Mammary epithelial cell (primary cell): ENCODE data around the gene FMNL2.

Source experiments
- EZH2 ChIP-seq: IDR thresholded peaks from 2 replicates; pipeline ENCODE4 v1.6.1; 2012; ENCODE audit warnings: low read length, inconsistent platforms, borderline replicate concordance
- TF ChIP-seq, protein P1 (sequence below), 2 donors: IDR thresholded peaks in 1 of 2; conservative IDR thresholded peaks in 1 of 2; 2 replicates each; pipeline ENCODE4 v1.5.1; 2011 to 2012; ENCODE audit warnings: inconsistent platforms in 2 of 2, low read length in 2 of 2, mild to moderate bottlenecking in 2 of 2, control low read depth in 1 of 2, low read depth in 1 of 2; ENCODE audit not compliant: insufficient read depth in 1 of 2; ENCODE audit errors: extremely low read depth in 1 of 2

GRCh38 chr2:152297715-152298114 is 37.3 kb upstream of the FMNL2 start:
- TF ChIP-seq, protein P1, sequence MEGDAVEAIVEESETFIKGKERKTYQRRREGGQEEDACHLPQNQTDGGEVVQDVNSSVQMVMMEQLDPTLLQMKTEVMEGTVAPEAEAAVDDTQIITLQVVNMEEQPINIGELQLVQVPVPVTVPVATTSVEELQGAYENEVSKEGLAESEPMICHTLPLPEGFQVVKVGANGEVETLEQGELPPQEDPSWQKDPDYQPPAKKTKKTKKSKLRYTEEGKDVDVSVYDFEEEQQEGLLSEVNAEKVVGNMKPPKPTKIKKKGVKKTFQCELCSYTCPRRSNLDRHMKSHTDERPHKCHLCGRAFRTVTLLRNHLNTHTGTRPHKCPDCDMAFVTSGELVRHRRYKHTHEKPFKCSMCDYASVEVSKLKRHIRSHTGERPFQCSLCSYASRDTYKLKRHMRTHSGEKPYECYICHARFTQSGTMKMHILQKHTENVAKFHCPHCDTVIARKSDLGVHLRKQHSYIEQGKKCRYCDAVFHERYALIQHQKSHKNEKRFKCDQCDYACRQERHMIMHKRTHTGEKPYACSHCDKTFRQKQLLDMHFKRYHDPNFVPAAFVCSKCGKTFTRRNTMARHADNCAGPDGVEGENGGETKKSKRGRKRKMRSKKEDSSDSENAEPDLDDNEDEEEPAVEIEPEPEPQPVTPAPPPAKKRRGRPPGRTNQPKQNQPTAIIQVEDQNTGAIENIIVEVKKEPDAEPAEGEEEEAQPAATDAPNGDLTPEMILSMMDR (conservative IDR thresholded peaks at IDR 0.05 in 1 of 2, IDR thresholded peaks at IDR 0.05 in 1 of 2; ENCODE audit: extremely low read depth in 1 of 2, insufficient read depth in 1 of 2, low read depth in 1 of 2, low read length in 2 of 2) = no peak
- no peak for TF ChIP-seq EZH2
